Epidermal melanocyte (primary cell): ENCODE results near the gene EIF2AK3.
"Not testable (repeated sequence)": the region's sequence is repeated elsewhere in the genome, so short reads cannot be mapped to it uniquely, and the experiment has no call there.

ENCODE experiments used
- DNase-seq: peaks from one replicate; pipeline ENCODE4 v3.0.0; 2011; ENCODE audit warnings: low spot score; ENCODE audit not compliant: insufficient read length

Gene EIF2AK3

DNA sequence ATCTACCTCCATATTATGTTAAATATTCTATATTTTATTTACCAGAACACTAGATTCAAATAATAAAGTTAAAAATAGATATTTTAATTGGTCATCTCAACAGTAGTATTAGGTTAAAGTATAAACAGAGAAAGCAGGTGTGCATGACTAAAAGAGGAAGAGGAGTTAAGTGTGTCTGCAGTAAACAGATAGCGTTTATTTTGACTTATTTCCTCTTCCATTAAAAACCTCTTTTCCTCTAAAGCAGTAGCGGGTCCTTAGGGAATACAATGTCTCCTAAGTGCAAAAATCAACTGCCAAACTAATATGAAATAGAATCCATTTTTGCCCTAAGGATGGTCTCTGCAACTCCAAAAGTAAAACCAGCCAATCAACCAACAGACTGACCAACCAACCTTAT, 27.7 kb downstream of the EIF2AK3 start:
- DNase-seq = no peak

DNA sequence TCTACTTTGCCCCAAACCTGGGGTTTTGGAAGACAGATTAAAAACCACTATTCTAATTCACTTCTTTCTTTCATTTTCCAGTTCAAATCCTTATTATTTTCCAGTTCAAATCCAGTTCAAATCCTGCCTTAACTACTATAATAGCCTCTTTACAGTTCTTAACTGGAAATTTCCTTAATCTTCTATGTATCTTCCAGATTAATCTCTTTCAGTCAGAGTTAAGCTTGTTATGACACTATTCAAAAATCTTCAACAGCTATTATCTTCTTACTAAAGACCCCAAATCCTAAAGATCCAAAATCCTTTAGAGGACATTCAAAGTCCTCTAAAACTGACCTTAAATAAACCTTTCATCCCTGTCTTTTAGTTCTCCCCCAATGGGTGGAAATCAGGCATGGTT, 30.1 kb downstream of the EIF2AK3 start:
- no peak for DNase-seq

GRCh38 chr2:88596141-88596830, 31.0 kb downstream of the EIF2AK3 start:
- no peak for DNase-seq

DNA sequence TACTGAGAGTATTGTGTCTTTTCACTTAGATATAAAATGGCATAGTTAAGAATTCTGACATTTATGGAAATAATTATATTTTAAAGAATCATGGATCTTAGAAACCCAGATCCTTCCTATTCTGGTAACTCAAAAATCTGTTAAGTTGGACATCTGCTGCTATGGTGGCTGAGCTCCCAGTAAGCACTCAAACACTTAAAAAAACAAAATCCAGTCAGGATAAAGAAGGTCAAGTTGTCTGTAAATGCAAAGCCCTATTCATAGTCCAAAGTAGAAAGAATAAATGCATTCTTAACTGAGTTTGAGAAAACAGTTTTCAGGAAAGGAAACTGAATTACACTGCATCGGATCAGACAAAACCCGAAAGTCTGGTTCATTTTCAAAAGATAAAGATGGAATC, 35.6 kb downstream of the EIF2AK3 start:
- no peak for DNase-seq

DNA sequence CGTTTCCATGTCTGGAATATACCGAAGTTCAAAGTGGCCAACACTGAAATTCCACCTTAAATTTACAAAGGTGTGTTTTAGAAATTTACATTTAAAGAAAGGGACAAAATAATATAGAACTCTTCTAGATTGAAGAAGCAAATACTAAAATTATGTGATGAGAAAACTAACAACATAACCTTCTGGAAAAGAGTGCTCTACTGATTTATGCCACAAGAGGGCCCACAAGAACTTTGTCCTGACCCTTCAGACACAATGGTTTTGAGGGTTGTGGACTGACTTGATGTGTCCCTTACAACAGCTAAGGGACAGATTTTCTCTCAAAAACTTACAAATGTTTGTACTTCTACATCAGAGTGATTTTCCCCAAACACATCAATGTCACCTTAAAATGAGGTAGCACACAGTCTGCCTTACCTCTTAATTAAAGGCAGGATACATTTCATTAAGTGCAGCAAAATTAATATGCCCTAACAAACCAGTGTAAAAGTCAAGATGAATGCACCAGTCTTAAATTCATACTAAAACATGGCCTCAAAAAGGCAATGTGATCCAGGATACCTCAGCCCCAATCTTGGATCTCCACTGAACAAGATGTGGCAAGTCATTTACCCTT, 36.2 kb downstream of the EIF2AK3 start:
- DNase-seq = peak; percentile 64

GRCh38 chr2:88585969-88586368, 41.3 kb downstream of the EIF2AK3 start:
- no peak for DNase-seq

DNA sequence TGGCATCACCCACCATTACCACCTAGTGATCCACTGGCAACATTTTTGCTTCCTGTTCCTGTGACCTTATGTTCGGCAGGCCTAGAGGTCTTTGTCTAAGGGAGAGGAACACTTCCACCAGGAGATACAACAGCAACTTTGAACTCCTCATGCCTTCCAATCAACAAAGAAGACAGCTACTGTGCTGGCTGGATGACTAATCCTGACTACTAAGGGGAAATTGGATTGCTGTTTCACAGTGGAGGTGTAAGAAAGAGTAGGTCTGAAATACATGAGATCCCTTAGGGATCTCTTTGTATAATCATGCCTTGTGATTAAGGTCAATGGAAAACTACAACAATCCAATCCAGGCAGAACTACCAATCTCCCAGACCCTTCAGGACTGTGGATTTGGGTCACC, 45.2 kb downstream of the EIF2AK3 start:
- DNase-seq = no peak

GRCh38 chr2:88580088-88580487, 47.2 kb downstream of the EIF2AK3 start:
- DNase-seq = no peak

DNA sequence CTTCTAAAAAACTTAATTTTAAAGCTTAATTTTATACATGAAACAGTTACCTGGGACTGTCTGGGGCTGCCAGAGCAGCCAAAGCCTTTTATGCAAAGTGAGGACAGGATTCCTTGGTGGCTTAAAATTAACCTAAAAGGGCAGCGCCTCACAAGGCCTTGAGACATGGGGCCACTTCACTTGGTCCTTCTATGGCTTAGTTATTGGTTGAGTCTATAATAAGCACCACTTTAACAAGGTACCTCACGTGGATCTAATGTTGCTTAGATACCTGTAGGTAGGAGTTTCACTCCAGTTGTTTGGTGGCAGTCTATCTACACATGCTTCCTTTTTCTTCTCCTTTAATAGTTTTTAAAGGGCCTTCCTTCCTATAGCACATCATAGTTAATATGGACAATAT, 51.6 kb downstream of the EIF2AK3 start:
- no peak for DNase-seq

GRCh38 chr2:88575051-88575450, 52.2 kb downstream of the EIF2AK3 start:
- no peak for DNase-seq

DNA sequence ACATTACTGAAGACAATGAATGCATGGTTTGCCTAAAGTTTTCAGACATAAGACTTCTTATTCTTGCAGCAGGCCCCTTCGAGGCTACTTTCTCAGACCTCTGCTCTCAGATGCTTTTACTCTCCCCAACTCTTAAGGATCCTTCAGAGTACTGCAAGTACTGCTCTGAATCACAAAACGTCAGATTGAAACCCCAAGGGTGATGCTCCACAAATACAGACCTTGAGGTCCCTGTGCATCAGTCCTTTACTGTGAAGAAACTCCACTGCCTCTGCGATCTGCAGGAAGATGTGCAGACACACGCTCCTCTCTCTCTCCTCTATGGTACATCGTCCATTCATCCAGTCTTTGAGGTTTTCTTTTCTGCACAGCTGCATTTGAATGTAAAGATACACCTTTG, 52.8 kb downstream of the EIF2AK3 start:
- no peak for DNase-seq

GRCh38 chr2:88568179-88568578, 59.1 kb downstream of the EIF2AK3 start:
- no peak for DNase-seq

DNA sequence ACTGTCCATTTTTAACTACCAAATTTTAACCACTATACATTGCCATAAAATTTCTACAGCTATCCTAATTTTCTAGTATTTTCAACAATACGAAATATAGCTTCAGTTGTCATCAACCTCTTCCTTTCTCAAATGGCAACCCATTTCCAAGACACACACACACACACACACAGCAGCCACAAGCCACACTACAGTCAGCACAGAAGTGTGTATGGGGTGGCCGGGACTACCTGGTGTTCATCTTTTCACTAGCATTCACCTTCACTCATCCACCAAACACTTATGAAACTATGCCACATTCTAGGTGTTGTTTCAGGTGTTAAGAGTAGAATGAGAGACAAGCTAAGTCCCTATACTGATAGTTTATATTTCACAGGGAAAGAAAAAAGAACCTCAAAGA, 62.9 kb downstream of the EIF2AK3 start:
- DNase-seq = no peak

GRCh38 chr2:88563129-88563528, 64.1 kb downstream of the EIF2AK3 start:
- no peak for DNase-seq

DNA sequence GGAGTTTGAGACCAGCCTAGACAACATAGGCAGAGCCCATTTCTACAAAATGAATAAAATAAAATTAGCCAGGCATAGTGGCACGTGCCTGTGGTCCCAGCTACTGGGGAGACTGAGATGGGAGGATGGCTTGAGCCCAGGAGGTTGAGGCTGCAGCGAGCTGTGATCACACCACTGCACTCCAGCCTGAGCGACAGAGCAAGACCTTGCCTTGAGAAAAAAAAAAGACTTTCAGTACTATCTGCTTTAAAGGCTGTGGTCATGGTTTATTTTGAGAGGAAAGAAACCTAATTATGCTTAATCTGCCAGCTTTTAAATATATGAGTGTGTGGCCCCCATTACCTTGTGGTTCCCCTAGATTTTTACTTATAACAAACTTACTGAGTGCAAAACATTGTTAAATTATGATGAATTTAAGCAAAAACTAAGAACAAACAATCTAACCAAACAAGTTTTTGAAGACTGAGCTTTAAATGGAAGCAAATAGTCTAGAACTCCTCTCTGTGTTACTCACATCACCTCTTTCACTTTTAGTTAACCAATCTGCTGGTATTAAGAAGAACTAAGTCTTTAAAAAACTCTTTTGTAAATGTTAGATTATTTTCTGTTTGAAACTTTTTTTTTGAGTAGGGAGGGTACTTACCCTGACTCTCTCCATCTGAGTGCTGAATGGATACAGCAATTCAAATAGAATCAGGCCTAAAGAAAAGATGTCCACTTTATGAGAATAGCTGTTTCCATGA, 65.4 kb downstream of the EIF2AK3 start:
- no peak for DNase-seq

DNA sequence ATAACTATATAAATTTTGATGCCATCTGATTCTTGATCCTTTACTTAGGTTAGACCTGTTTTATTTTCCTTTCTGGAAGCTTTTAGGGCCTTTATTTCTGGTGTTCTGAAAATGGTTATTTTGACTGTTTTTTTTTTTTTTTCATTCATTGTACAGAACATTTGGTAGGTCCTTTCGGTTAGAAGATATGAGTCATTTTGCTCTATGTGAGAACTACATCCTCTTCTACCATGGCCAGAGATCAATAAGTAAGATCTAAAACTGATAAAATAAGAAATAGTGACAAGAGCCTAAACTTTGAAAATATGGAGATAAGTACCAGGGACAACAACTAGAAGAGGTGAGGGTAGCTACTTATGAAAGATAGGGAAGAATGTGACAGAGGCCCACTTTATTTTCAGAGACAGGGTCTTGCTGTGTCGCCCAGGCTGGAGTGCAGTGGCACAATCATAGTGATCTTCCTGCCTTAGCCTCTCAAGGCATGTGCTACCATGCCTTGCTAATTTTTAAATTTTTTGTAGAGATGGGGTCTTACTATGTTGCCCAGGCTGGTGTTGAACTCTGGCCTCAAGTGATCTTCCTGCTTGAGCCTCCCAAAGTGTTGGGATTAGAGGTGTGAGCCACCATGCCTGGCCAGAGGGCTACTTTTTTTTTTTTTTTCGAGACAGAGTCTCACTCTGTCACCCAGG, 66.5 kb downstream of the EIF2AK3 start:
- no peak for DNase-seq

- no peak for DNase-seq
Measured at GRCh38 chr2:88557290-88557689, 70.0 kb downstream of the EIF2AK3 start.

DNA sequence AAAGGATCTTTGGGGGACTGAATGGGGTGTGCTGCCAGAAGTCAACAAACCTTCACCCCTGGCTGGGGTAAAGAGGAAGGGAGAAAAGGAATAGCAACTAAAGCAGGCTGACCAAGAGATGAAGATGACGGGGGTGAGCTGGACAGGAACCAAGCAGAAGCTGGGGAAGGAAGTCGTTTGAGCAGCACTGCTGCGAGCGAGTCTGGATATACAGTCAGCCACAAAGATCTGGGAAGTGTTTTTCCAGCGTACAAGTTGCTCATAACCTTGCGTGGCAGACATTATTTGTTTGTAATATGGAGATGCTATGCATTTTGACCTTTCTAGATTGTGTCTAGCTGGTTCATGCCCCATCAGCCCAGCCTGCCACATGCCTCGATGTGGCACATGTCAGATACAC, 71.2 kb downstream of the EIF2AK3 start:
- no peak for DNase-seq

DNA sequence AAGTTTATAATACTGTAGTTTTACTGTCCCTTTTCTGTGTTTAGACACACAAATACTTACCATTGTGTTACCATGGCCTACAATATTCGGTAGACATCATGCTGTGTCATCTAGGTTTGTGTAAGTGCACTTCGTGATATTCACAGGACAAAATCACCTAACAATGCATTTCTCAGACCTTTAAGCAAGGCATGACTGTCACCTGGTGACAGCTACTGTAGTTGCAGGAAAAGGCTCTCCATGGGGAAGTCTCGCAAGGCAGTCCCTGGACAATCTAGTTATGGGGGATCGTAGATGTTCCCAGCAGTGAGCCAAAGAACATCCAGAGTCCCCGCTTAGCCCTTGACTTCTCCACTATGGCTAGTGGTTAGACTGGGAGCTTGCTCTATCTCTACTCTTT, 73.1 kb downstream of the EIF2AK3 start:
- DNase-seq = no peak

DNA sequence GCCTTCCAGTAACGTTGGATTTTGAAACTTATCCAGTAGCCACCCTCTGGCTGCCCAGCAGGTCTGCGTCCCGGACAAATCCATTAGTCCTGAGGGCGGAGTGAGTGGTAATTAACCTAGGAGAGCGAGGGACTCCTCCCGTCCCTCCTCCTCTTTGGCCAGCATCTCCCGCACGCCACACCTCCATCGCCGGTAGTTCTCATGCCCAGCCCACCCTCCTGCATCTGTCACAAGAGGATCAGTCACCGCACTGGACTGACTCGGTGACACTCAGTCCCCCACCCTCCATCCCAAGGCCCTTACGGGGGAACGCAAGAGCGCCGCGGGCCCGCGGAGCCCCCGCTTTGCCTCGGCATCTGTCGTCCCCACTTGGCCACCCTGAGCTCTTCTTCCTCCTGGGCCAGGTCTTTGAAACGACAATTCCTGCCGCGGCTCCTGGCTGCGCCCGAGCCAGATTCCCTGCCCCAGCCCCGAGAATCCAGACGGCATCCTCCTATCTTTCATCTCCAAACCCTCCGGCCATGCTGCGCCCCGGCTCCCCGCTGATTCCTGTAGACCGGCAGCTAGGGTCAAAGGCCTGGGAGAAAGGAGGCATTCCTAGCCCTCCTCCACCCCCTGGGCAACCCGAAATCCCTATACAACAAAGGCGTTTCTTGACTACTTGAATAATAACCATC, 77.5 kb downstream of the EIF2AK3 start:
- DNase-seq = no peak

GRCh38 chr2:88546291-88546690, 81.0 kb downstream of the EIF2AK3 start:
- not testable (repeated sequence) for DNase-seq

- no peak for DNase-seq
Measured at GRCh38 chr2:88545118-88545517, 82.1 kb downstream of the EIF2AK3 start.
